GM19438 (cell line): ENCODE measurements around the gene SNAP25.

ENCODE experiments used
- ATAC-seq: cut with Tn5 transposase; IDR thresholded peaks from one replicate; pipeline ENCODE4 v1.9.1; 2021; ENCODE audit warnings: low read depth; ENCODE audit not compliant: unreplicated experiment

SNAP25 gene

GRCh38 chr20:10259166-10259565 lies 40.5 kb downstream of the SNAP25 start:
- ATAC-seq = no peak

GRCh38 chr20:10260316-10260715 lies 41.7 kb downstream of the SNAP25 start:
- no peak for ATAC-seq

- no peak for ATAC-seq
These were observed 43.1 kb downstream of the SNAP25 start for GRCh38 chr20:10261702-10262101.

GRCh38 chr20:10263385-10264165 lies 44.9 kb downstream of the SNAP25 start:
- ATAC-seq = no peak

- no peak for ATAC-seq
These were observed 45.5 kb downstream of the SNAP25 start for GRCh38 chr20:10264166-10264558.

GRCh38 chr20:10268636-10269035 lies 50.0 kb downstream of the SNAP25 start:
- no peak for ATAC-seq

GRCh38 chr20:10270630-10271029 lies 52.0 kb downstream of the SNAP25 start:
- ATAC-seq = no peak

- ATAC-seq = no peak
These were observed 53.0 kb downstream of the SNAP25 start for GRCh38 chr20:10271494-10272219.

- ATAC-seq = no peak
These were observed 58.4 kb downstream of the SNAP25 start for GRCh38 chr20:10276878-10277580.

- no peak for ATAC-seq
These were observed 59.0 kb downstream of the SNAP25 start for GRCh38 chr20:10277616-10278015.

- ATAC-seq = no peak
These were observed 59.8 kb downstream of the SNAP25 start for GRCh38 chr20:10278412-10278811.

GRCh38 chr20:10280018-10280908 lies 61.6 kb downstream of the SNAP25 start:
- no peak for ATAC-seq

- no peak for ATAC-seq
These were observed 63.3 kb downstream of the SNAP25 start for GRCh38 chr20:10281911-10282310.

GRCh38 chr20:10282979-10283456 lies 64.4 kb downstream of the SNAP25 start:
- ATAC-seq = no peak

- ATAC-seq = no peak
These were observed 67.7 kb downstream of the SNAP25 start for GRCh38 chr20:10286356-10286755.

GRCh38 chr20:10288421-10288820 lies 69.8 kb downstream of the SNAP25 start:
- ATAC-seq = no peak

- ATAC-seq = no peak
These were observed 70.5 kb downstream of the SNAP25 start for GRCh38 chr20:10288954-10289646.

GRCh38 chr20:10291568-10292248 lies 73.1 kb downstream of the SNAP25 start:
- ATAC-seq = no peak

- no peak for ATAC-seq
These were observed 78.6 kb downstream of the SNAP25 start for GRCh38 chr20:10297223-10297622.
